Hepatocyte (in vitro differentiated cells): ENCODE measurements around the gene GPC5.

Source experiments
- EZH2 ChIP-seq: fragments of 200-600 bp; sonication (generic); IDR thresholded peaks from 2 replicates; pipeline ENCODE4 v1.6.1; 2016; ENCODE audit warnings: antibody characterized with exemption, mild to moderate bottlenecking, borderline replicate concordance
- EZH2phosphoT487 ChIP-seq: fragments of 200-600 bp; sonication (generic); IDR thresholded peaks from one replicate; pipeline ENCODE4 v1.6.1; 2018; ENCODE audit warnings: antibody characterized with exemption, mild to moderate bottlenecking, low read depth, moderate library complexity; ENCODE audit not compliant: unreplicated experiment, severe bottlenecking
- TF ChIP-seq, protein P1 (sequence below): fragments of 200-600 bp; sonication (generic); IDR thresholded peaks from 2 replicates; pipeline ENCODE4 v1.5.1; 2016; ENCODE audit warnings: antibody characterized with exemption, mild to moderate bottlenecking; ENCODE audit not compliant: poor library complexity

DNA sequence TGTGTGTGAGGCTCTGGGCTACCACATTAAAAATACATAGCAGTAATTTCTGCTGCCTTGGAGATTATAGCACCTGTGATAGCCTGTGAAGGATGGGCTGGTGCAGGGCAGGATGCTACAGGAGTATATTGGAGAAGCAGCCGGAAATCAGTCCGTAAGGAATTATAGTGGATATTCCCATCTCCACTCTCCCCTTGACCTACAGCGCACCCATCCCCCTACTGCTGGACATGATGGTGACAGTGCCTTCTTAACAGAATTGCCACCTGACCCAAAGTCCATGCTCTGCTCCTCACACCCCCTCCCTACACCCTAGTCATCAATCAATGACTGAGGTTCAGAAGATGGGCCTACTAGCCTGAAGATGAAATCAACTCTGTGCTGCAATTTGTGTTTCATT lies 376.0 kb downstream of the GPC5 start:
- TF ChIP-seq, protein P1, sequence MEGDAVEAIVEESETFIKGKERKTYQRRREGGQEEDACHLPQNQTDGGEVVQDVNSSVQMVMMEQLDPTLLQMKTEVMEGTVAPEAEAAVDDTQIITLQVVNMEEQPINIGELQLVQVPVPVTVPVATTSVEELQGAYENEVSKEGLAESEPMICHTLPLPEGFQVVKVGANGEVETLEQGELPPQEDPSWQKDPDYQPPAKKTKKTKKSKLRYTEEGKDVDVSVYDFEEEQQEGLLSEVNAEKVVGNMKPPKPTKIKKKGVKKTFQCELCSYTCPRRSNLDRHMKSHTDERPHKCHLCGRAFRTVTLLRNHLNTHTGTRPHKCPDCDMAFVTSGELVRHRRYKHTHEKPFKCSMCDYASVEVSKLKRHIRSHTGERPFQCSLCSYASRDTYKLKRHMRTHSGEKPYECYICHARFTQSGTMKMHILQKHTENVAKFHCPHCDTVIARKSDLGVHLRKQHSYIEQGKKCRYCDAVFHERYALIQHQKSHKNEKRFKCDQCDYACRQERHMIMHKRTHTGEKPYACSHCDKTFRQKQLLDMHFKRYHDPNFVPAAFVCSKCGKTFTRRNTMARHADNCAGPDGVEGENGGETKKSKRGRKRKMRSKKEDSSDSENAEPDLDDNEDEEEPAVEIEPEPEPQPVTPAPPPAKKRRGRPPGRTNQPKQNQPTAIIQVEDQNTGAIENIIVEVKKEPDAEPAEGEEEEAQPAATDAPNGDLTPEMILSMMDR = no peak
- TF ChIP-seq EZH2 = no peak
- no peak for TF ChIP-seq EZH2phosphoT487
